ENCODE measurements around the gene NPVF. TPM values are rescaled to one million over a fixed set of nuclear protein-coding genes. Genes with fewer than 3 reads are reported as not detected.

The NPVF gene, protein sequence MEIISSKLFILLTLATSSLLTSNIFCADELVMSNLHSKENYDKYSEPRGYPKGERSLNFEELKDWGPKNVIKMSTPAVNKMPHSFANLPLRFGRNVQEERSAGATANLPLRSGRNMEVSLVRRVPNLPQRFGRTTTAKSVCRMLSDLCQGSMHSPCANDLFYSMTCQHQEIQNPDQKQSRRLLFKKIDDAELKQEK
- not detected in 2 replicates for polyA plus RNA-seq
- polyA minus RNA-seq = not detected in 2 replicates

DNA sequence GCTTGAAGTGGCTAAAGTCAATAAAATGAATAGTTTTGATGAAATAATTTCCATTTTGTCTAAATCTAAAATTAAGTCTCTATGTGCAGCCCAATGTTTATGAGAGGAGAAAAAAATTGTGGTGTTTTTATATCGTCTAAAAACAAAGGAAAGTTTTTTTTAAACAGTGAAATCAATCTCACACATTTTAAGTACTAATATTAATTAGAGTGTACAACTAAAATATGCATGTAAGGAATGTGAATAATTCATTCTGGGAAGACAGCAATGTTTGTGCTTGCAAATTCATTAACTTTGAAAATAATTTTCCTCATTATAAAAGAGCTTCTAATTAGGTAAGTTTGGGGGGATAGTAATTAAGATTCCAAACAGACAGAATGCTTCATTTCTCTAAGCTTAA is at the start of gene NPVF:
TSS of gene NPVF (minus strand) at position 101 of the 400 bp plus-strand sequence. CDS start at position 54, 47 bp downstream.
- no peaks in the 10 kb centered on the region for H3K9me2 ChIP-seq (ENCODE audit: insufficient read depth, low read length)
- H3K4me2 ChIP-seq (ENCODE audit: low read length) = no peak within 1 kb of the TSS
- no peak within 1 kb of the TSS for H2AFZ ChIP-seq (ENCODE audit: low read depth, low read length)
- H4K20me1 ChIP-seq (ENCODE audit: insufficient read depth) = no peaks in the 10 kb centered on the region
- H3K79me2 ChIP-seq (replicated peaks; ENCODE audit: insufficient read depth, low read length) = no peaks in the 10 kb centered on the region
- no peaks in the 10 kb centered on the region for H3K27me3 ChIP-seq (ENCODE audit: insufficient read depth, low read depth, low read length)
- H3K9ac ChIP-seq (ENCODE audit: low read length) = no peak within 1 kb of the TSS
- no peak within 1 kb of the TSS for H3K4me3 ChIP-seq (ENCODE audit: low read length)
- TF ChIP-seq, protein P1, sequence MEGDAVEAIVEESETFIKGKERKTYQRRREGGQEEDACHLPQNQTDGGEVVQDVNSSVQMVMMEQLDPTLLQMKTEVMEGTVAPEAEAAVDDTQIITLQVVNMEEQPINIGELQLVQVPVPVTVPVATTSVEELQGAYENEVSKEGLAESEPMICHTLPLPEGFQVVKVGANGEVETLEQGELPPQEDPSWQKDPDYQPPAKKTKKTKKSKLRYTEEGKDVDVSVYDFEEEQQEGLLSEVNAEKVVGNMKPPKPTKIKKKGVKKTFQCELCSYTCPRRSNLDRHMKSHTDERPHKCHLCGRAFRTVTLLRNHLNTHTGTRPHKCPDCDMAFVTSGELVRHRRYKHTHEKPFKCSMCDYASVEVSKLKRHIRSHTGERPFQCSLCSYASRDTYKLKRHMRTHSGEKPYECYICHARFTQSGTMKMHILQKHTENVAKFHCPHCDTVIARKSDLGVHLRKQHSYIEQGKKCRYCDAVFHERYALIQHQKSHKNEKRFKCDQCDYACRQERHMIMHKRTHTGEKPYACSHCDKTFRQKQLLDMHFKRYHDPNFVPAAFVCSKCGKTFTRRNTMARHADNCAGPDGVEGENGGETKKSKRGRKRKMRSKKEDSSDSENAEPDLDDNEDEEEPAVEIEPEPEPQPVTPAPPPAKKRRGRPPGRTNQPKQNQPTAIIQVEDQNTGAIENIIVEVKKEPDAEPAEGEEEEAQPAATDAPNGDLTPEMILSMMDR (IDR thresholded peaks at IDR 0.05; ENCODE audit: poor library complexity, severe bottlenecking) = no peak
- no peak for TF ChIP-seq TAF1 (IDR thresholded peaks at IDR 0.05; ENCODE audit: low read depth)
- no peak within 1 kb of the TSS for H3K27ac ChIP-seq (ENCODE audit: low read length)
- H3K36me3 ChIP-seq (ENCODE audit: insufficient read depth, low read length) = no peaks in the 10 kb centered on the region
- H3K9me3 ChIP-seq (ENCODE audit: low read length) = no peaks in the 10 kb centered on the region
- no peaks in the 10 kb centered on the region for H3F3A ChIP-seq (ENCODE audit: insufficient read depth, low read length, poor library complexity, severe bottlenecking)

DNA sequence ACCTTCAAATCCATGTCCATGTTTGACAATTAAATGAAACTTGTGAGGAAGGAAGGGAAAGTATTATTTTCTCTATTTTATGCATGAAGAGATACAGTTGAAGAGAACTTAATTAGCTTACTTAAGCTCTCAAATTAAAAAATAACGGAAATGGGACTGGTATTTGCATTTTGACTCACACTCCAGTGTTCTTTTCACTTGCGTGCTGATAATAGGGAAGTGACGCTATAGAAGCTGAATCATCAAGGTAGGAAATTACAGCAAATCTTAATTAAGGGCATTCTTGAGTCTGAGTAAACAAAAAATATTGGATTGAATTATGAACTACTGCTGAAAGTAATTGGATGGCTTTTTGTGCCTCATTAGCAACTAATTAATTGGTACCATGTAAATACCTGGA is 44.0 kb upstream of the NPVF start:
- no peak overlapping the region for H3K4me3 ChIP-seq (ENCODE audit: low read length)
- H3K9ac ChIP-seq (ENCODE audit: low read length) = no peak overlapping the region
- no peak overlapping the region for H3K27ac ChIP-seq (ENCODE audit: low read length)
- H3K36me3 ChIP-seq (ENCODE audit: insufficient read depth, low read length) = no peaks in the 10 kb centered on the region
- no peak overlapping the region for H3K4me2 ChIP-seq (ENCODE audit: low read length)
- H4K20me1 ChIP-seq (ENCODE audit: insufficient read depth) = no peaks in the 10 kb centered on the region
- H2AFZ ChIP-seq (ENCODE audit: low read depth, low read length) = no peak overlapping the region
- H3K9me2 ChIP-seq (ENCODE audit: insufficient read depth, low read length) = no peaks in the 10 kb centered on the region
- H3K27me3 ChIP-seq (ENCODE audit: insufficient read depth, low read depth, low read length) = no peaks in the 10 kb centered on the region
- H3K9me3 ChIP-seq (ENCODE audit: low read length) = no peaks in the 10 kb centered on the region
- H3F3A ChIP-seq (ENCODE audit: insufficient read depth, low read length, poor library complexity, severe bottlenecking) = no peaks in the 10 kb centered on the region
- H3K79me2 ChIP-seq (replicated peaks; ENCODE audit: insufficient read depth, low read length) = no peaks in the 10 kb centered on the region
- TF ChIP-seq SMC3 (conservative IDR thresholded peaks at IDR 0.05; ENCODE audit: poor library complexity) = no peak
- no peak for TF ChIP-seq POLR2AphosphoS5 (IDR thresholded peaks at IDR 0.05)
- TF ChIP-seq EP300 (conservative IDR thresholded peaks at IDR 0.05; ENCODE audit: poor library complexity, severe bottlenecking) = no peak
- TF ChIP-seq, protein P2, sequence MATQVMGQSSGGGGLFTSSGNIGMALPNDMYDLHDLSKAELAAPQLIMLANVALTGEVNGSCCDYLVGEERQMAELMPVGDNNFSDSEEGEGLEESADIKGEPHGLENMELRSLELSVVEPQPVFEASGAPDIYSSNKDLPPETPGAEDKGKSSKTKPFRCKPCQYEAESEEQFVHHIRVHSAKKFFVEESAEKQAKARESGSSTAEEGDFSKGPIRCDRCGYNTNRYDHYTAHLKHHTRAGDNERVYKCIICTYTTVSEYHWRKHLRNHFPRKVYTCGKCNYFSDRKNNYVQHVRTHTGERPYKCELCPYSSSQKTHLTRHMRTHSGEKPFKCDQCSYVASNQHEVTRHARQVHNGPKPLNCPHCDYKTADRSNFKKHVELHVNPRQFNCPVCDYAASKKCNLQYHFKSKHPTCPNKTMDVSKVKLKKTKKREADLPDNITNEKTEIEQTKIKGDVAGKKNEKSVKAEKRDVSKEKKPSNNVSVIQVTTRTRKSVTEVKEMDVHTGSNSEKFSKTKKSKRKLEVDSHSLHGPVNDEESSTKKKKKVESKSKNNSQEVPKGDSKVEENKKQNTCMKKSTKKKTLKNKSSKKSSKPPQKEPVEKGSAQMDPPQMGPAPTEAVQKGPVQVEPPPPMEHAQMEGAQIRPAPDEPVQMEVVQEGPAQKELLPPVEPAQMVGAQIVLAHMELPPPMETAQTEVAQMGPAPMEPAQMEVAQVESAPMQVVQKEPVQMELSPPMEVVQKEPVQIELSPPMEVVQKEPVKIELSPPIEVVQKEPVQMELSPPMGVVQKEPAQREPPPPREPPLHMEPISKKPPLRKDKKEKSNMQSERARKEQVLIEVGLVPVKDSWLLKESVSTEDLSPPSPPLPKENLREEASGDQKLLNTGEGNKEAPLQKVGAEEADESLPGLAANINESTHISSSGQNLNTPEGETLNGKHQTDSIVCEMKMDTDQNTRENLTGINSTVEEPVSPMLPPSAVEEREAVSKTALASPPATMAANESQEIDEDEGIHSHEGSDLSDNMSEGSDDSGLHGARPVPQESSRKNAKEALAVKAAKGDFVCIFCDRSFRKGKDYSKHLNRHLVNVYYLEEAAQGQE (IDR thresholded peaks at IDR 0.05; ENCODE audit: borderline replicate concordance) = no peak
- TF ChIP-seq MXI1 (conservative IDR thresholded peaks at IDR 0.05; ENCODE audit: poor library complexity, severe bottlenecking) = no peak

DNA sequence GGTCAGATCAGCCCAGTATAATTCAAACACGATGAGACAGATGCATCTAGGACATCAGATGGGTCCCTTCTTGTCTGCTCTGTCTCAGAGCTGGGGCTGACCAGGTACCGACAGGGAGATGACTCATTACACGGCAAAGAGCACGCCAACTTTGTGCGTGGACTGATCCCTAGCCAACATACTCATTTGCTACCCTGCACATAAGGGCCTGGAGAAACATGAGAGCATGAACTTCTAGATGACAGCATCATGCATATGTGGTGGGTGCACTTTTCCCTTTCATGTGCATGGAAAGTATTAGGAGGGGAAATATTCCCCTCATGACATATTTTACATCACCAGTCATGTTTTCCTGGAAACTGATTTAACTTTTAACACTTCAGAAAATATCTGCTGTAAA is 35.1 kb upstream of the NPVF start:
- no peaks in the 10 kb centered on the region for H3F3A ChIP-seq (ENCODE audit: insufficient read depth, low read length, poor library complexity, severe bottlenecking)
- no peak overlapping the region for H3K27ac ChIP-seq (ENCODE audit: low read length)
- no peaks in the 10 kb centered on the region for H3K36me3 ChIP-seq (ENCODE audit: insufficient read depth, low read length)
- no peak overlapping the region for H3K4me3 ChIP-seq (ENCODE audit: low read length)
- H3K4me2 ChIP-seq (ENCODE audit: low read length) = no peak overlapping the region
- TF ChIP-seq EZH2 (IDR thresholded peaks at IDR 0.05; ENCODE audit: borderline replicate concordance, insufficient read depth, low read length, poor library complexity, severe bottlenecking) = no peak
- TF ChIP-seq TAF1 (IDR thresholded peaks at IDR 0.05; ENCODE audit: low read depth) = no peak
- TF ChIP-seq, protein P1 (IDR thresholded peaks at IDR 0.05; ENCODE audit: poor library complexity, severe bottlenecking) = no peak
- TF ChIP-seq, protein P2 (IDR thresholded peaks at IDR 0.05; ENCODE audit: borderline replicate concordance) = no peak
- TF ChIP-seq POLR2AphosphoS5 (IDR thresholded peaks at IDR 0.05) = no peak
- TF ChIP-seq EP300 (conservative IDR thresholded peaks at IDR 0.05; ENCODE audit: poor library complexity, severe bottlenecking) = no peak
- TF ChIP-seq RAD21 (conservative IDR thresholded peaks at IDR 0.05) = no peak
- no peaks in the 10 kb centered on the region for H3K27me3 ChIP-seq (ENCODE audit: insufficient read depth, low read depth, low read length)
- H3K9ac ChIP-seq (ENCODE audit: low read length) = no peak overlapping the region
- H4K20me1 ChIP-seq (ENCODE audit: insufficient read depth) = no peaks in the 10 kb centered on the region
- no peaks in the 10 kb centered on the region for H3K9me3 ChIP-seq (ENCODE audit: low read length)
- no peaks in the 10 kb centered on the region for H3K9me2 ChIP-seq (ENCODE audit: insufficient read depth, low read length)
- no peak overlapping the region for H2AFZ ChIP-seq (ENCODE audit: low read depth, low read length)
- H3K79me2 ChIP-seq (replicated peaks; ENCODE audit: insufficient read depth, low read length) = no peaks in the 10 kb centered on the region

Data from neural cell (in vitro differentiated cells).